HL-60/S4 (cell line): ENCODE results near the gene RACGAP1.

Source experiments
- in situ Hi-C: fragments of 300-500 bp; cut with MboI; formaldehyde crosslinking; loops from 2 replicates; pipeline ENCODE4 v1.14.3; 2022; ENCODE audit warnings: low sequenced_read_pairs

RACGAP1 gene

DNA sequence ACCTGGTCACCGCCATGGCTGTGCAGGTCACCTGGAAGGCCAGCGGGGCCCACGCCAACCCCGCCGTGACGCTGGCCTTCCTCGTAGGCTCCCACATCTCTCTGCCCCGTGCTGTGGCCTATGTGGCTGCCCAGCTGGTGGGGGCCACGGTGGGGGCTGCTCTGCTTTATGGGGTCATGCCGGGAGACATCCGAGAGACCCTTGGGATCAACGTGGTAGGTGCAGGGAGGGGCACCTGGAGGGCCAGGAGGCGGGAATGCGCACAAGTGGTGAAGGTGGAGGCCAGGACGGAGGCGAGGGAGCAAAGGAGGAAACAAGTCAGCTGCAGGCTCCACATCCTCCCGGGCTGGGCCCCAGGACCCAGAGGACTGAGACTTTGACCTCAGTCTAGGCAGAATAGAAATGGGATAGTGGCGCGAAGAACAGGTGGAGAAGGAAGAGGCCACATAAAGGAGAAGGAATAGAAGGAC lies 51.9 kb downstream of the RACGAP1 start:
- in situ Hi-C loops: loop anchor here (25.0 kb wide), 1 partner anchor 89 kb away; the partner anchor contains the start of gene ASIC1

DNA sequence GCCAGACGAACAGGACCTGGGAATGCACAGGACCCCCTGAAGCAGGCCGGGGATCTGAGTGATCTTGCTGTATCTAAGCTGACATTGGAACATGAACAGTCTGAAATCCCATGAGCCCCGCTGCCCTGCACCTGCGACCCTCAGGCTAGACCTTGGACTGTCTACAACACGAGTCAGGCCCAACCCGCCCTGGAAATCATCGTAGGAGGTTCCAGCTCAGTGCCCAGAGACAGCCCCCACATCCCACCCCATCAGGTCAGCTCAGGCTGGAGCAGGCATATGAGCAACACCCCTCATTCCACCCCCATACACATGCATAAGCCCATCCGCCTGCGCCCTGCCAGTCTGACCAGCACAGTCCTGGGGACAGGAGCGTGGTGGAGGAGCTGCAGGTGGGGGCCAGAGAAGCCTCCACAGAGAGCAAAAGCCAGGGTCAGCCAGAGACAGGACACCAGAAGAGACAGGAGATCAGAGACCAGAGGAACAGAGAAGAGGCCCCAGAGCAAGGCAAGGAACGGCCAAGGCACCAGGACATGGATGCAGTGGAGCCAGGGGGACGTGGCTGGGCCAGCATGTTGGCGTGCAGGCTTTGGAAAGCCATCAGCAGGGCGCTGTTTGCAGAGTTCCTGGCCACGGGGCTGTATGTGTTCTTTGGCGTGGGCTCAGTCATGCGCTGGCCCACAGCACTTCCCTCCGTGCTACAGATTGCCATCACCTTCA lies 52.5 kb downstream of the RACGAP1 start, which contains the start of gene AQP6:
AQP6 (plus strand) TSS at position 307 of the 720 bp plus-strand sequence; CDS start at position 534, 227 bp downstream.
- in situ Hi-C loops: loop anchor here (25.0 kb wide), 1 partner anchor 90 kb away; the partner anchor contains the start of gene ASIC1

DNA sequence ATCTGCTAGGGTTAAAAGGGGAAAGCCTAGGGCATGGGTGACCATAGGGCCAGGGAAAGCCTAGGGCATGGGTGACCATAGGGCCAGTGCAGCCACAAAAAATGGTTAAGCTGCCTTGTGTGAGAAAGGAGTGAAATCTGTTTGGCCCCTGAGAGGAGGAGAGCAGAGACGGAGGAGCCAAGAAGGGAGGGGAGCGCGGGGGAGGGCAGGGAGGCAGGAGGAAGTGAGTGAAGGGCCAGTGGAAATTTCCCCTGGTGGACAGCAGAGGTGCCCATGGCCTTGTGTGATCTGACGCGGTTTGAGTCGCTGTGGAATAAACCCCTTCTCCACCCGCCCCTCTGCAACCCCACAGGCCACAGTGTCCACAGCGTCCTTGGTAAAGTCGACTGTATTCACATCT lies 53.2 kb downstream of the RACGAP1 start:
- in situ Hi-C loops: loop anchor here (25.0 kb wide), 1 partner anchor 90 kb away; the partner anchor contains the start of gene ASIC1

DNA sequence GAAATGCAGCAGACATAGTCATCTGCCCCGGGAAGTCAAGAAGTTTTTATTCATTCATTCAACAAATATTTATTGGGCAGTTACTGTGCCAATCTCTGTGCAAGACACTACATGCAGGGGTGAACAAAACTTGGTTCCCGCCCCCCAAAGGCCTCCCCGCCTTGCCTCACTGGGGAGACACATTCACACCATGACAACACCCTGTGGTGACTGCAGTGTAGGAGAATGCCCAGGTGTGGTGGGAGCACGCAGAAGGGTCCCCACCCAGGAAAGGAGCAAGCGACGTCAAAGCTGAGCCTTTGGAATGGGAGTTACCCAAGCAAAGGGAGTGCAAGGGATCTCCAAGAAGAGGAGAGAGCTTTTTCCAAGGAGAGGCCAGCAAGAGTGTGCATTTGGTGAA lies 54.2 kb downstream of the RACGAP1 start:
- in situ Hi-C loops: loop anchor here (25.0 kb wide), 1 partner anchor 91 kb away; the partner anchor contains the start of gene ASIC1

DNA sequence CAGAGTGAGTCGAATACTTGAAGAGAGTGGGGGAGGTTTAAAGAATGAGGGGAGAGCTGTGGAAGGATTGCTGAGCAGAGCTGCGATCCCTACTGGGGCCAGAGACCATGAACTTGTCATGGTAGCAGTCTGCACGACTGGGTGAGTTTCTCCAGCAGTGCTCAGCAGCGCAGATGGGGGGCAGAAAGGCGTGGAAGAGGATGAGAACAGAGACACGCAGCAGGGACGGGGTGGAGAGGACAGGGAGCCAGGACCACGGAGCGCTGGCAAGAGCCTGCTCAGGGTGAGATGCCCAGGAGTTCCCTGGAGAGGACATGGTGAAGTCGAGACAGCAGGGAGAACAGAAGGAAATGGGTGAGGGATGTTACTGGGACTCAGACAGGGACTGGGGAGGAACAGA lies 54.6 kb downstream of the RACGAP1 start:
- in situ Hi-C loops: loop anchor here (25.0 kb wide), 1 partner anchor 92 kb away; the partner anchor contains the start of gene ASIC1

DNA sequence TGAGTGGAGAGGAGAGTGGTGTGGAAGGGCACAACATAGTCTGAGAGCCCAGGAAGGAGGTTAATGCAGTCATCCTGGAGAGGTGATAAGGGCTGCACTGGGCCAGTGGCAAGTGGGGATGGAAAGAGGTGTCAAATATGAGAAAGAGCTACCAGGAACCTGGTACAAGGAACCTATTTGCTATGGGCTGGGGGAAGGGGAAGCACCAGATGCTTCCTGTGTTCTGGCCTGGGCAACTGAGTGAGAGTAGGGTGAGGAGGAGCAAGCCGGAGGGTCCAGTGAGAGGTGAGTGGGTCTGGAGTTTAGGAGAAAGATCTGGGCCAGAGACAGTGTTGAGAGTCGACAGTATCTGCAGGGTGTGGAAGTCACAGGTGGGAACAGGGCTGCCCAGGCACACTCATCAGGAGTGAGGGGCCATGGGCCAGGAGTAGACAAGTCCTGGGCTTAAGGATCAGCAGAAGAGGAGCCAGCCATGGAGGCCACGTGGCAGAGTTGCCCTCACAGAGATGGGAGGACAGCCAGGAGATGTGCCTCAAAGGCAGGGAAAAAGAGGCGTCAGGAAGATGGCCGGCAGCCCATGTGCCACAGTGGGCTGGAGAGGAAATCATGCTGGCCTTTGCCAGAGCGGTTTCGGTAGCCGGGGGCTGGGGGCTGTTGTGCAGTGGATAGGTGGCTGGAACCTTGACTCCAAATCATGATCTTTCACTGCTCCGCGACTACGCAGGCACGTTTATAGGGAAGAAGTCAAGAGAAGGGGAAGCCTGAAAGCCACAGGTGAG lies 55.5 kb downstream of the RACGAP1 start:
- in situ Hi-C loops: loop anchor here (5.0 to 25.0 kb wide), 2 partner anchors 92 to 202 kb away; partner anchors contain the start of gene ASIC1

DNA sequence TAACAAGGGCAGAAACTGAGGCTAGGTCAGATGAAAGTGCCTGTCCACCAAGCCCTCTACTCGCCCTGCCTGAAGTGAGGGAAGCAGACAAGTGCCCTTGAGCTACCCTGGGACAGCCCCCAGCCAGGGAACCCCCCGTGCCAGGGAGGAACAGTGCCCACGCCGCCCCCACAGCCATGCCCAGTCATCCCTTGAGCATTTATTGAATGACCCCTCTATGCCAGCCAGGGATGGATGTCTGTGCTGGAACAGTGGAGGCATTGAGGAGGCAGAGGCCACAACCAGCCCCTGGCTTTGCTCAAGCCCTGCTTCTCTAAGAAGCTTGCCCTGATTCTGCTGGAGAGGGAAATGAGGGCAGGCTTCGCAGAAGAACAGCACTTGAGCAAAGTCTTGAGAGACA lies 56.3 kb downstream of the RACGAP1 start:
- in situ Hi-C loops: loop anchor here (5.0 to 25.0 kb wide), 2 partner anchors 93 to 203 kb away; partner anchors contain the start of gene ASIC1

DNA sequence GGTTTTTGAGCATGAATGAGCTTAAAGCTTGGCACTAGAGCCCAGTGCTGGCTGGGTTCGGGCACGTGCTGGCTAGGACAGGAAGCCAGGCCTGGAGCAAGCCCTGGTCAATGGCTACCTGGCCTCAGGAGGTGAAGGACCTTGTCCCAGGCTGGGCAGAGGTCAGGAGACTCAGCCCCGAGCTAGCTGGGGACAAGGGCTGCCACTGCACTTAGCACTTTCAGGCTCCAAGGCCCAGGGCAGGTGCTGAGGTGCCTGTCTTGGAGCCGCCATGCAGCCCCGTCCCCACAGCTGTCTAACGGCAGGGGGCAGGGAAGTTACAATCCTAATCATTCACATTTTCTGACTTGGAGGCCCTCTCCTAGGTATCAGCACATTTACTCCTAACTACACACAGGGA lies 56.8 kb downstream of the RACGAP1 start:
- in situ Hi-C loops: loop anchor here (5.0 to 25.0 kb wide), 2 partner anchors 94 to 204 kb away; partner anchors contain the start of gene ASIC1

DNA sequence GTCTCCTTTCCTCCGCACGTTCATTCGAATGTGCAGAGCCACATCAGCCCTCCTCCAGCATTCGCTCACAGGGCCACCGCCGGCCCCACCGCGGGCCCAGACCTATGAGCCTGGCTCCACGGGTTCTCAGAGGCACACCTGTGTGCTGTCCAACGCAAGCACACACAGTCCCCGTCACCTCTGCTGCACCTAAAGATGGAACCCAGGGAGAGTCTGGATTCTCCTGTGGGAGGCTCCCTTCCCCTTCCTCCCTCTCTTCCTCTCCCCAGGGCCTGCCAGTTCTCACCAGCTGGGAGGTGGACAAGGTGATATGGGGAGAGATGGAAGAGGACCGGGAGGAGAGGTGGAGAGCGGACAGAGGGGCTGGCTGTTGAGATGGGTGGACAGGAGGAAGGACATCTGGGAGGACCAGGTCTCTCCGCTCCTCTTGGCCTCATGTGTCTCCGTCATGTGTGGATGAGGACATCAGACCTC lies 57.5 kb downstream of the RACGAP1 start:
- in situ Hi-C loops: loop anchor here (5.0 to 25.0 kb wide), 2 partner anchors 94 to 204 kb away; partner anchors contain the start of gene ASIC1

DNA sequence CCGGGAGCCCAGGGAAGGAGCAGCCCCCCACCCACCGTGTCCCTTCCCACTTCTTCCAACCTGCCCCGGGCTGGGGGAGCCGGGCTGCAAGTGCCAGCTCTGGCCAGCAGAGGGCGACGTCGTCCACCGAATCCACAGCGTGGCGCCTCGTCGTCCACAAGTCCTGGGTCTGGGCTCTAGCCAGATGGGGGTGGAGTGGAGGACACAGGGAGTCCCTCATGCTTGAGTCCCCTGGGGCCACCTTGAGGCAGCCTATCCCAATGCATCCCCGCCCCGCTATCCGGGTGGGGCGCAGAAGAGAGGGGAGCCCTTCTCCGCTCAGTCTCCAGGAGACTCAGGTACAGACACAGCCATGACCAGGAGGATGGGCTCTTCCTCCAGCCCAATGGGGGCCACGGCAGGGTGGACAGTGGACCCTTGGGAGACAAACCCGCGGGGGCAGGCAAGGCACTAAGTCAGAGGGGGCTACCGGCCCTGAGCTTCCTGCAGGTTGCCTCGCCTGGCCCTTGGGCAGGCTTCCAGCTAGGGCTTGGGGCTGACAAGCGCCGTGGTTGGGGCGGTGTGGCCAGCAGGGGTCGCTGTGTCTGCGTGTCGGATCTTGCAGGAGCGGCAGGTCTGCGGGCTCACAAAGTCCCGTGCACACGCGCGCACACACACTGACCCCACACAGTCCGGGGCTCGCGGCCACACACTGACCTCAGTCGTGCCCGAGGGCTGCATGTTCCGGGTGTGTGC lies 58.1 kb downstream of the RACGAP1 start:
- in situ Hi-C loops: loop anchor here (5.0 to 25.0 kb wide), 2 partner anchors 95 to 205 kb away; partner anchors contain the start of gene ASIC1

DNA sequence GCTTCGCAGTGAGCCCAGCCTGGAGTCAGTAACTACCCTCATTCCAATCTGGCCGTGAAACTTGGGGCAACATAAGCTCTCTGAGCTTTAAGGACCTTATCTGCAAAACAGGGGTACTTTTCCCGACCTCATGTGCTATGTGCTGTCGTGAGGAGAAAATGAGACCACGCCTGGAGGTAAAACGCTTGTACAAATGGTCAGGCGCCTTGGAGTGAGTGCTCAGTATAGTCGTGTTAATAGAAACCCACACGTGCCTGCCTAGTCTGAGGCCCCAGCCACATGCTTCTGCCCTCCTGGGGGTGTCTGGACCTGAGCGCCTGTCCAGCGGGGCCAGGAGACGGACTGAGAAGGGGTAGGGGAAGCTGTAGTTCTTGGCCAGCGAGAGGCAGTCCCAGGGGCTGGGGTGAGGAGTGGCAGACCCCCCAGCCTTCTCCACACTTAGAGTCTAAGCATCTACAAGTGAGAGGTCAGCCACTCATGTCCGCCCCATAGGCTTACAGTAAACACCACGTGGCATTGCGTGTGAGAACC lies 58.7 kb downstream of the RACGAP1 start:
- in situ Hi-C loops: loop anchor here (5.0 to 25.0 kb wide), 2 partner anchors 96 to 206 kb away; partner anchors contain the start of gene ASIC1

DNA sequence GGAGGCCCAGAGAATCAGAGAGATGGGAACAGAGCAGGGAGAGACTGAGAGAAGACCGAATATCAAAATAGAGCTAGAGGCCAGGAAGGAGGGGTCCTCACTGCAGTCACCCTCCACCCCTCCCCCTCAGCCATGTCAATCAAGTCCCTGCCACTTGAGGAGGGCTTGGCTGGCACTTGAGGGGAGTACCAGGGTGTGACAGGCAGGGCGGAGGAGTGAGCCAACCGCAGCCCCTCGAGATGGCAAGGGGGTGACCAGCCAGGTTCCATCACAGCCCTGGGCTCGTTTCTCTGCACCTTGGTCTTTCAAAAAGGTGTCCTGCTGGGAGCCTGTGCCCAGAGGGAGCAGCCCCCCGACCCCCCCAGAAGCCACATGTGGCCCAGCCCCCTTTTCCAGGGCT lies 59.5 kb downstream of the RACGAP1 start:
- in situ Hi-C loops: loop anchor here (5.0 to 25.0 kb wide), 2 partner anchors 96 to 206 kb away; partner anchors contain the start of gene ASIC1

DNA sequence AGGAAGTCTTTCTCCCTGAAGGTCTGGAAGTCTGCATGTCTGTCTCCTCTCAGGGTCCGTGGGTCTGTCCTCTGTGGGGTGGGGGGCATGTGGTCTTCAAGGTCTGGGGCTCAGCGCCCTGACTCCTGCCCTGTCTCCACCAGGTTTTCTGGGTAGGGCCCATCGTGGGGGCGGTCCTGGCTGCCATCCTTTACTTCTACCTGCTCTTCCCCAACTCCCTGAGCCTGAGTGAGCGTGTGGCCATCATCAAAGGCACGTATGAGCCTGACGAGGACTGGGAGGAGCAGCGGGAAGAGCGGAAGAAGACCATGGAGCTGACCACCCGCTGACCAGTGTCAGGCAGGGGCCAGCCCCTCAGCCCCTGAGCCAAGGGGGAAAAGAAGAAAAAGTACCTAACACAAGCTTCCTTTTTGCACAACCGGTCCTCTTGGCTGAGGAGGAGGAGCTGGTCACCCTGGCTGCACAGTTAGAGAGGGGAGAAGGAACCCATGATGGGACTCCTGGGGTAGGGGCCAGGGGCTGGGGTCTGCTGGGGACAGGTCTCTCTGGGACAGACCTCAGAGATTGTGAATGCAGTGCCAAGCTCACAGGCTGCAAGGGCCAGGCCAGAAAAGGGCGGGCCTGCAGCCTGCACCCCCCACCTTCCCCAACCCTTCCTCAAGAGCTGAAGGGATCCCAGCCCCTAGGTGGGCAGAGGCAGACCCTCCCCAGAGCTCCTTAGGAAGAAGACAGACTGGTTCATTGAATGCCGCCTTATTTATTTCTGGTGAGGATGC lies 60.3 kb downstream of the RACGAP1 start:
- in situ Hi-C loops: loop anchor here (5.0 to 25.0 kb wide), 2 partner anchors 97 to 207 kb away; partner anchors contain the start of gene ASIC1

DNA sequence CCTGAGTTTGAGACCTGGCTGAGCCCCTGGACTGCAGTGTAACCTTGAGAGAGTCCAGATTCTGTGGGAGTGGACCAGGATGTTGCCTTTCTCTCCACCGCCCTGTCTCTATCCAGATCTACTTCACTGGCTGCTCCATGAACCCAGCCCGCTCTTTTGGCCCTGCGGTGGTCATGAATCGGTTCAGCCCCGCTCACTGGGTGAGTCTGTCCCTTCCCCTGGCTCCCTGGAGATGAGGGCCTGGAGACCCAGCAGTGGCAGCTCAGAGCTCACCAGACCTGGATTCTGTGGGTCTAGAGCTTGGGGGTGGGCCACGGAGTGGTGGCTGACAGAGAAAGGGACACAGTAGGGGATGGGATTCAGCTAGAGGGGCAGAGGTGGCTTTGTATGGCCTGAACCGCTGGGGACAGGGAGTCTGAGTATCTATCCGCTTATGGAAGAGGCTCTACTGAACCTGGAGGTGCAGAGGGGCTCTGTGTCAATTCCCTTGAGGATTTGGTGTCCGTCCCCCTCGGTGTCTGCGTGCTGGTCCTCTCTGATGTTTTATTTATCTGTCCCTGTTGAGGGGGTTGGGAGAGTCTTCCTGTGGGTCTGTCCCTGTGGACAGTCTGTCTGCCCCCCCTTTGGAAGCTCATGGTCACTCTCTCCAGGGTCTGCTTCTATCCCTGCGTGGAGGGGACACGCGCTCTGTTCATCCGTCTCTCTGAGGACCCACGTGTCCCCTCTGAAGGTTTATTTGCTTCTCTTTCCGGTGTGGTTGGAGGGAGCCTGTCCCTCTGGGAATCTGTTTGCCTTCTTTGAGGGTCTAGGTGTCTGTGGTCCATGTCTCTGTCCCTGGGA lies 61.1 kb downstream of the RACGAP1 start:
- in situ Hi-C loops: loop anchor here (25.0 kb wide), 1 partner anchor 98 kb away; the partner anchor contains the start of gene ASIC1

DNA sequence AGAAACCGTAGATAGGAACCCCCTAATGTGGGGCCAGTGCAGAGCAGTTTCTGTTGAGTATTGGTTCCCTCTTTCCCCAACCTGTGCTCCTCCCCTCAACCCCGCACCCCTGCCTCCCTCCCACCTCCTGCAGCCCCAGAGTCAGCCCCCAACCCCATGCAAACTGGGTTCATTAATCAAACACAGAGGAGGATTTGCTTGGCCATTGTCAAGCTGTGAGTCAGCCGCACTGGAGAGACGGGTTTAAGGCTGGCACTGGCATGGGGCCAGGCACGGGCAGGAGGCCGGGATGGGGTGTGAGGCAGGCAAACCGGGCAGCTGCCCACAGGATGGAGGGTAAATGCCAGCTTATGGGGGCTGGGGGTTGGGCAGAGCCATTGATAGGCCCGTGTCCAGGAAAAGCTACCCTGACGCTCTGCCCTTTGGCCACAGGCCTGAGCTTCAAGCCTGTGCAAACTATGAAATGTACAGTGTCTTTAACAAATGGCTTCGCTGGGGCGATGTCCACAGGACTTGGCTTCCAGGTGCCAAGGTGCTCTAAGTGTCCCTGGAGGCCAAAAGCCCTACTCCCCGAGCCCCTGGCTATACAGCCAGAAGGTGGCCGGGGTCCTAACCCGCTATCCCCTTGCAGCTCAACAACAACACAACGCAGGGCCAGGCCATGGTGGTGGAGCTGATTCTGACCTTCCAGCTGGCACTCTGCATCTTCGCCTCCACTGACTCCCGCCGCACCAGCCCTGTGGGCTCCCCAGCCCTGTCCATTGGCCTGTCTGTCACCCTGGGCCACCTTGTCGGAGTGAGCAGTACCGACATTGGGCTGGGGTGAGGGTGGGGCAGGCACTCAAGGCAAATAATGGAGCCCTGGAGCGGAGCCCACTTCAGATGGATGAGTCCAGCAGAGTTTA lies 62.2 kb downstream of the RACGAP1 start:
- in situ Hi-C loops: loop anchor here (25.0 kb wide), 1 partner anchor 99 kb away; the partner anchor contains the start of gene ASIC1

DNA sequence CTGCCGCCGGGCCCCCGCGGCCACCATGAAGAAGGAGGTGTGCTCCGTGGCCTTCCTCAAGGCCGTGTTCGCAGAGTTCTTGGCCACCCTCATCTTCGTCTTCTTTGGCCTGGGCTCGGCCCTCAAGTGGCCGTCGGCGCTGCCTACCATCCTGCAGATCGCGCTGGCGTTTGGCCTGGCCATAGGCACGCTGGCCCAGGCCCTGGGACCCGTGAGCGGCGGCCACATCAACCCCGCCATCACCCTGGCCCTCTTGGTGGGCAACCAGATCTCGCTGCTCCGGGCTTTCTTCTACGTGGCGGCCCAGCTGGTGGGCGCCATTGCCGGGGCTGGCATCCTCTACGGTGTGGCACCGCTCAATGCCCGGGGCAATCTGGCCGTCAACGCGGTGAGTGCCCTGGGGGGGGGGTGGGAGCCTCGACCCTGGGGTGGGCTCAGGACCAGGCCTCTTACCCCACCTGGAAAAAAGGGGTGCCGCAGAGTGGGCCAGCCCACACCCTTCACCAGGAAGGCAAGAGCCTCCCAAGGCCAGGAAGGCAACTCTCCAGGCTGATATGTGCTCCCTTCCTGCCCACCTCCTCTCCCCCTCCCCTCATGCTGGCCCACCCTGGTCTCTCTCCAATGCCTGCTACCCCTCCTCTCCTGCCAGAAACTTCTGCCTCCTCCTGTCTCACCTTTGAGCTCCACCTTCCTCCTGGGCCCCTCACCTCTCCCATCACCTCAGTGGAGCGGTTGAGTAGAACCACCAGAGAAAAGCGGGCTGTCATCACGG lies 63.1 kb downstream of the RACGAP1 start:
- in situ Hi-C loops: loop anchor here (25.0 kb wide), 1 partner anchor 100 kb away; the partner anchor contains the start of gene ASIC1
